B cell (primary cell): ENCODE results near the gene TNF. TPM values are rescaled to one million over a fixed set of nuclear protein-coding genes. Genes with fewer than 3 reads are reported as not detected.
A peak's percentile ranks its signal among the peaks of the same experiment; 100 is the strongest.
"Not testable (repeated sequence)": the region's sequence is repeated elsewhere in the genome, so short reads cannot be mapped to it uniquely, and the experiment has no call there.

Experiments used
- ATAC-seq: fragments of 200-7000 bp; cut with Tn5 transposase; one replicate; pipeline ENCODE4 v1.10.0; 2021; ENCODE audit warnings: low read depth, mild to moderate bottlenecking, moderate number of reproducible peaks, moderate library complexity
- CTCF ChIA-PET: fragments of 350-600 bp; sonication (Branson Sonifier 250); formaldehyde crosslinking; loops from one replicate; lab custom pipeline; 2021; ENCODE audit warnings: antibody characterized with exemption, inconsistent platforms; lab: Charles Lee
- POLR2A ChIA-PET: fragments of 350-600 bp; sonication (Branson Sonifier 250); formaldehyde crosslinking; loops from one replicate; lab custom pipeline; 2021; ENCODE audit warnings: antibody characterized with exemption; lab: Charles Lee
- DNase-seq: peaks from one replicate; pipeline ENCODE4 v3.0.0; 2013
- H2AFZ ChIP-seq: 2 replicates; pipeline ENCODE4 v1.6.1; 2012; ENCODE audit warnings: mild to moderate bottlenecking, low read depth, low read length; ENCODE audit not compliant: insufficient read depth, poor library complexity, severe bottlenecking
- H3K27ac ChIP-seq, 2 donors: 1 replicate in 1 of 2; 2 replicates in 1 of 2; pipeline ENCODE4 v1.5.1; 2012 to 2013; ENCODE audit warnings: low read length in 2 of 2, mild to moderate bottlenecking in 2 of 2, moderate library complexity in 1 of 2
- H3K27me3 ChIP-seq, 4 experiments: fragments of 200-600 bp in 1 of 4; sonication (generic) in 1 of 4; replicated peaks in 1 of 4; 1 replicate in 2 of 4; 2 replicates in 2 of 4; pipeline versions ENCODE4 v1.6.1 to v1.7.0; 2013 to 2016; ENCODE audit warnings: low read length in 3 of 4, mild to moderate bottlenecking in 2 of 4, mixed read lengths in 1 of 4, moderate library complexity in 1 of 4; ENCODE audit not compliant: insufficient read depth in 4 of 4, control insufficient read depth in 3 of 4; ENCODE audit errors: control extremely low read depth in 1 of 4
- H3K36me3 ChIP-seq, 2 experiments: replicated peaks in 1 of 2; 1 replicate in 1 of 2; 2 replicates in 1 of 2; pipeline versions ENCODE4 v1.6.1 to v1.7.1; 2013; ENCODE audit warnings: low read length in 1 of 2; ENCODE audit not compliant: insufficient read depth in 2 of 2, control insufficient read depth in 1 of 2; ENCODE audit errors: control extremely low read depth in 1 of 2, extremely low read depth in 1 of 2
- H3K4me1 ChIP-seq, 2 donors: fragments of 200-600 bp in 1 of 2; sonication (generic) in 1 of 2; 1 replicate in 1 of 2; 2 replicates in 1 of 2; pipeline versions ENCODE4 v1.5.1 to v1.6.1; 2013 to 2017; ENCODE audit warnings: low read length in 2 of 2; ENCODE audit not compliant: control insufficient read depth in 2 of 2, insufficient read depth in 2 of 2
- H3K4me2 ChIP-seq: replicated peaks from 2 replicates; pipeline ENCODE3; 2012; ENCODE audit warnings: mild to moderate bottlenecking, low read depth, low read length; ENCODE audit not compliant: poor library complexity, severe bottlenecking
- H3K4me3 ChIP-seq, 5 experiments: fragments of 200-600 bp in 1 of 5; sonication (generic) in 1 of 5; 1 replicate in 3 of 5; 2 replicates in 2 of 5; pipeline versions ENCODE4 v1.5.1 to v1.7.0; 2011 to 2016; ENCODE audit warnings: low read length in 4 of 5, mild to moderate bottlenecking in 4 of 5, low read depth in 2 of 5, control low read depth in 1 of 5, moderate library complexity in 1 of 5; ENCODE audit not compliant: insufficient read depth in 1 of 5; ENCODE audit errors: control extremely low read depth in 1 of 5, extremely low read depth in 1 of 5
- H3K79me2 ChIP-seq: fragments of 200-600 bp; sonication (generic); one replicate; pipeline ENCODE4 v1.6.0; 2016; ENCODE audit warnings: low read length; ENCODE audit not compliant: control insufficient read depth, insufficient read depth
- H3K9ac ChIP-seq: fragments of 200-600 bp; sonication (generic); 2 replicates; pipeline ENCODE4 v1.6.1; 2017; ENCODE audit warnings: mild to moderate bottlenecking, low read length, moderate library complexity
- H3K9me3 ChIP-seq, 3 donors: one replicate each; pipeline versions ENCODE4 v1.6.1 to v1.7.1; 2013; ENCODE audit warnings: low read length in 2 of 3; ENCODE audit not compliant: control insufficient read depth in 2 of 3, insufficient read depth in 1 of 3; ENCODE audit errors: control extremely low read depth in 1 of 3
- H4K20me1 ChIP-seq: 2 replicates; pipeline ENCODE4 v1.6.0; 2012; ENCODE audit warnings: mild to moderate bottlenecking, low read length; ENCODE audit not compliant: insufficient read depth, control insufficient read depth, poor library complexity, severe bottlenecking
- H3K27ac Mint-ChIP-seq: one replicate; pipeline ENCODE4 v1.8.0; 2021; ENCODE audit warnings: mixed read lengths
- H3K27me3 Mint-ChIP-seq: one replicate; pipeline ENCODE4 v1.8.0; 2021; ENCODE audit warnings: mixed read lengths
- H3K4me1 Mint-ChIP-seq: one replicate; pipeline ENCODE4 v1.8.0; 2021; ENCODE audit warnings: mixed read lengths
- H3K4me3 Mint-ChIP-seq: one replicate; pipeline ENCODE4 v1.8.0; 2021; ENCODE audit warnings: mixed read lengths
- H3K9me3 Mint-ChIP-seq: one replicate; pipeline ENCODE4 v1.8.0; 2022; ENCODE audit warnings: mixed read lengths; ENCODE audit not compliant: insufficient read depth
- EZH2 ChIP-seq: IDR thresholded peaks from 2 replicates; pipeline ENCODE4 v1.6.1; 2012; ENCODE audit warnings: borderline replicate concordance, low read depth, mild to moderate bottlenecking, moderate library complexity, low read length; ENCODE audit not compliant: insufficient read depth, poor library complexity, severe bottlenecking
- WGBS: methylation state at CpG from one replicate; pipeline ENCODE4 v1.1.5; 2013; ENCODE audit warnings: missing lambda C conversion rate; ENCODE audit not compliant: insufficient coverage; 5-methylcytosine and 5-hydroxymethylcytosine counted together
- intact Hi-C: fragments of 100-400 bp; cut with micrococcal nuclease; formaldehyde crosslinking; loops from one replicate; pipeline ENCODE4 v1.10.0; 2022
- polyA plus RNA-seq: library from polyadenylated mRNA; depleted of rRNA; stranded (reverse); fragments of >200 nt; gene quantifications from 2 replicates; pipeline ENCODE4 v1.2.3, GENCODE V29; 2012
- total RNA-seq, 2 donors: library from RNA; stranded (reverse); fragments of 120-200 nt in 1 of 2; gene quantifications; 1 replicate in 1 of 2; 2 replicates in 1 of 2; pipeline versions ENCODE4 v1.2.3 to v1.2.4, GENCODE V29; 2013 to 2022
- TF ChIP-seq, protein P1 (sequence below): fragments of 200-600 bp; IDR thresholded peaks from one replicate; pipeline ENCODE4 v1.8.0; 2022; ENCODE audit warnings: antibody characterized with exemption, mild to moderate bottlenecking

TNF gene
- total and polyA plus RNA-seq, 2 donors (not counting 1 experiment from before 2014, with no cell fraction given) = 21.9 to 22.2 TPM

DNA sequence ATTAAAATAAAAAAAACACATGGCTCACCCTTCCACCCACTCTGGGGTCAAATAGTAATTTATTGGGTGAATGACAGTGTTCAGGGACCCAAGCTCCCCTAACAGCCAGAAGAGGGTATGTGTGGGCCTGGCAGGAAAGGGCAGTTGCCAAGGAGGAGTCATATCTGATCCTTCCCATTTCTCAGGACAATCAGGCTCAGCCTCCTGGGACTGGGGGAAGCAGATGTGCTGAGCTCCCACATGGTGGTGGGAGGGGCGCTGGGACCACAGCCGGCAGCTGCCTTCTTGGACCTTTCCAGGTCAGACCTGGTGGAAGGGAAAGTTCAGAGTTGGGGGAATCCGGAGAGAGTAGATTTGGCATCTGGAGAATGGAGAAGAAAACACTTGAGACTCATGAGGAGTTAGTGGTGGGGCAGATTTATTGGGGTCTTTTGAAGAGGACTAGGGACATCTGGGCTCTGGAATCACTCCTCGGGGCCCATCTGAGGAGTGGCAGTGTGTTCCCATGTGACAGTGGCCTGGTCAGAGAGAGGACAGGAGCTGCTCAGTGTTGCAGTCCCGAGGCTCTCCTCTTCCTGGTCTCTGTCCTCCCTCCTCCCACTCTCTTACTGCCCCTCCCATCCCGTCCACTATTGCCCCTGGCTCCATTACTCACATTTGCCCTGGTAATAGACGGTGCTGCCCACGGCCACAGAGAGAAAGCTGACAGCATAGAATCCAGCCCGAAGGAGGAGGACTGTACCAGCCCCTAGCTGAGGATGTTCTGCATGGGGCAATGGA, 13.7 kb downstream of the TNF start:
- Histone ChIP-seq H3K27me3 (no peaks in the 10 kb centered on the region), H2AFZ (no peak overlapping the region), H3K36me3 (no peaks in the 10 kb centered on the region), H4K20me1 (no peaks in the 10 kb centered on the region), H3K4me3 (no peak overlapping the region), H3K79me2 (peaks cover 66% of the 10 kb centered on the region), H3K9ac (no peak overlapping the region), H3K4me1 (peaks cover 92 to 96% of the 10 kb centered on the region in 2 donors), H3K27ac (peak overlapping the region; percentile 7 to 87), H3K9me3 (no peaks in the 10 kb centered on the region), H3K4me2 (peak overlapping the region; percentile 72)
- Mint-ChIP-seq H3K4me1 (peaks cover 86% of the 10 kb centered on the region), H3K9me3 (no peaks in the 10 kb centered on the region), H3K27me3 (no peaks in the 10 kb centered on the region), H3K4me3 (peak overlapping the region; percentile 32), H3K27ac (peak overlapping the region; percentile 88)
- ChIA-PET POLR2A (interaction anchor here (1.3 to 35.3 kb wide), 2 partner anchors 7 to 23 kb away, joined by 5 to 1450 read pairs; partner anchors contain the start of genes ATP6V1G2, LST1, LTA and LTB), CTCF (interaction anchor here (0.6 to 35.3 kb wide), 4 partner anchors 6 to 251 kb away, joined by 3 to 2241 read pairs (median 1108); partner anchors contain the start of genes ATP6V1G2, LST1, LTA and LTB)
- DNase-seq (no peak), ATAC-seq (no peak)
- WGBS = 55% methylated on average over 5 of the region's 9 CpGs
- TF ChIP-seq EZH2 = no peak
- TF ChIP-seq, protein P1, sequence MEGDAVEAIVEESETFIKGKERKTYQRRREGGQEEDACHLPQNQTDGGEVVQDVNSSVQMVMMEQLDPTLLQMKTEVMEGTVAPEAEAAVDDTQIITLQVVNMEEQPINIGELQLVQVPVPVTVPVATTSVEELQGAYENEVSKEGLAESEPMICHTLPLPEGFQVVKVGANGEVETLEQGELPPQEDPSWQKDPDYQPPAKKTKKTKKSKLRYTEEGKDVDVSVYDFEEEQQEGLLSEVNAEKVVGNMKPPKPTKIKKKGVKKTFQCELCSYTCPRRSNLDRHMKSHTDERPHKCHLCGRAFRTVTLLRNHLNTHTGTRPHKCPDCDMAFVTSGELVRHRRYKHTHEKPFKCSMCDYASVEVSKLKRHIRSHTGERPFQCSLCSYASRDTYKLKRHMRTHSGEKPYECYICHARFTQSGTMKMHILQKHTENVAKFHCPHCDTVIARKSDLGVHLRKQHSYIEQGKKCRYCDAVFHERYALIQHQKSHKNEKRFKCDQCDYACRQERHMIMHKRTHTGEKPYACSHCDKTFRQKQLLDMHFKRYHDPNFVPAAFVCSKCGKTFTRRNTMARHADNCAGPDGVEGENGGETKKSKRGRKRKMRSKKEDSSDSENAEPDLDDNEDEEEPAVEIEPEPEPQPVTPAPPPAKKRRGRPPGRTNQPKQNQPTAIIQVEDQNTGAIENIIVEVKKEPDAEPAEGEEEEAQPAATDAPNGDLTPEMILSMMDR = no peak
- intact Hi-C loops = no loop called here

DNA sequence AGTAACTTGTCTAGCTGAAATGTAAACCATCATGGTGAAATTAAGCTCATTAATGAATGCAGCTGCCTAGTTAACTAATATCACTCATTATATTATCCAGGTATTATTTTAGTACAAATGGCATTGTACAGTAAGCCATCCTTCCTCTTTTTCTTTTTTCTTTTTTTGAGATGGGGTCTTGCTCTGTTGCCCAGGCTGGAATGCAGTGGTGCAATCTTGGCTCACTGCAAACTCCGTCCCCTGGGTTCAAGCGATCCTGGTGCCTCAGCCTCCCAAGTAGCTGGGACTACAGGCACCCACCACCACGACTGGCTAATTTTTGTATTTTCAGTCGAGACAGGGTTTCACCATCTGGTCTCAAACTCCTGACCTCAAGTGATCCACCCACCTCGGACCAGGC, 15.3 kb downstream of the TNF start:
- Histone ChIP-seq H3K79me2 (peaks cover 77% of the 10 kb centered on the region), H3K27ac (peak overlapping the region in 1 of 2 donors; percentile 68), H3K4me1 (peaks cover 83 to 90% of the 10 kb centered on the region in 2 donors), H3K4me2 (peak overlapping the region; percentile 15)
- H3K9me3 ChIP-seq, intact Hi-C loops, ATAC-seq, H4K20me1 ChIP-seq, H3K36me3 ChIP-seq, H3K9me3 Mint-ChIP-seq, H3K27me3 ChIP-seq, DNase-seq, H3K9ac ChIP-seq, H2AFZ ChIP-seq, H3K27me3 Mint-ChIP-seq, H3K4me3 ChIP-seq: not testable (repeated sequence)
- ChIA-PET POLR2A (interaction anchor here (35.3 kb wide), 1 partner anchor 25 kb away, joined by 1450 read pairs; the partner anchor contains the start of genes ATP6V1G2, LST1, LTA and LTB), CTCF (interaction anchor here (18.5 to 35.3 kb wide), 3 partner anchors 5 to 33 kb away, joined by 1108 to 2241 read pairs (median 1108); partner anchors contain the start of genes ATP6V1G2, LST1, LTA and LTB)
- Mint-ChIP-seq H3K4me3 (peak overlapping the region; percentile 5), H3K4me1 (peaks cover 78% of the 10 kb centered on the region), H3K27ac (peak overlapping the region; percentile 56)
- 69% methylated on average over 5 of the region's 5 CpGs for WGBS
